ENCODE results near the gene DOCK10. TPM values are rescaled to one million over a fixed set of nuclear protein-coding genes. Genes with fewer than 3 reads are reported as not detected.

The DOCK10 gene
- total and polyA plus RNA-seq, 2 experiments from 2014 or later, result 1.1 to 3.2 TPM

- no peaks in the 10 kb centered on the region for H3K36me3 ChIP-seq (replicated peaks; ENCODE audit: insufficient read depth, low read depth)
- H3K9me3 ChIP-seq (ENCODE audit: low read depth), result no peaks in the 10 kb centered on the region
- DNase-seq (ENCODE audit: low spot score), result no peak
- no peaks in the 10 kb centered on the region for H4K20me1 ChIP-seq (ENCODE audit: insufficient read depth, poor library complexity, severe bottlenecking)
- no peaks in the 10 kb centered on the region for H3K9me2 ChIP-seq (replicated peaks; ENCODE audit: insufficient read depth)
- H3K4me1 ChIP-seq (ENCODE audit: insufficient read depth), result no peaks in the 10 kb centered on the region
- WGBS (ENCODE audit: low lambda C conversion rate, missing lambda C conversion rate), result 81% methylated on average over 6 of the region's 6 CpGs
- H3K27ac ChIP-seq, result no peak overlapping the region
- no peak overlapping the region for H3K4me2 ChIP-seq
- no peaks in the 10 kb centered on the region for H3K79me2 ChIP-seq
- no peak overlapping the region for H2AFZ ChIP-seq
- peaks cover 62% of the 10 kb centered on the region for H3K27me3 ChIP-seq
- no peak overlapping the region for H3K4me3 ChIP-seq
- TF ChIP-seq CTCF (IDR thresholded peaks at IDR 0.05; ENCODE audit: poor library complexity) (no peak), EZH2 (IDR thresholded peaks at IDR 0.05; ENCODE audit: borderline replicate concordance) (no peak), EZH2phosphoT487 (IDR thresholded peaks at IDR 0.05; ENCODE audit: low read depth, severe bottlenecking, unreplicated experiment) (no peak)
Observed at GRCh38 chr2:225033440-225034318, 8.6 kb downstream of the DOCK10 start.

- DNase-seq (ENCODE audit: low spot score), result no peak
- H3K9me2 ChIP-seq (replicated peaks; ENCODE audit: insufficient read depth), result no peaks in the 10 kb centered on the region
Observed at GRCh38 chr2:225032246-225032645, 10.0 kb downstream of the DOCK10 start.

GRCh38 chr2:225031599-225031998, 10.7 kb downstream of the DOCK10 start:
- no peak for DNase-seq (ENCODE audit: low spot score)
- H3K9me2 ChIP-seq (replicated peaks; ENCODE audit: insufficient read depth), result no peaks in the 10 kb centered on the region
- H3K36me3 ChIP-seq (replicated peaks; ENCODE audit: insufficient read depth, low read depth), result no peaks in the 10 kb centered on the region
- no peak overlapping the region for H3K4me3 ChIP-seq
- no peaks in the 10 kb centered on the region for H4K20me1 ChIP-seq (ENCODE audit: insufficient read depth, poor library complexity, severe bottlenecking)
- H3K9me3 ChIP-seq (ENCODE audit: low read depth), result no peaks in the 10 kb centered on the region
- no peak overlapping the region for H2AFZ ChIP-seq
- TF ChIP-seq EZH2 (IDR thresholded peaks at IDR 0.05; ENCODE audit: borderline replicate concordance) (no peak), EZH2phosphoT487 (IDR thresholded peaks at IDR 0.05; ENCODE audit: low read depth, severe bottlenecking, unreplicated experiment) (no peak), CTCF (IDR thresholded peaks at IDR 0.05; ENCODE audit: poor library complexity) (no peak)
- H3K27me3 ChIP-seq, result peaks cover 45% of the 10 kb centered on the region
- 78% methylated on average over 4 of the region's 4 CpGs for WGBS (ENCODE audit: low lambda C conversion rate, missing lambda C conversion rate)
- no peak overlapping the region for H3K27ac ChIP-seq
- no peaks in the 10 kb centered on the region for H3K4me1 ChIP-seq (ENCODE audit: insufficient read depth)
- H3K79me2 ChIP-seq, result no peaks in the 10 kb centered on the region
- no peak overlapping the region for H3K4me2 ChIP-seq

More at GRCh38 chr2:225032246-225032645, 10.0 kb downstream of the DOCK10 start:
- no peaks in the 10 kb centered on the region for H3K36me3 ChIP-seq (replicated peaks; ENCODE audit: insufficient read depth, low read depth)
- H4K20me1 ChIP-seq (ENCODE audit: insufficient read depth, poor library complexity, severe bottlenecking), result no peaks in the 10 kb centered on the region
- no peak overlapping the region for H2AFZ ChIP-seq
- H3K4me1 ChIP-seq (ENCODE audit: insufficient read depth), result no peaks in the 10 kb centered on the region
- TF ChIP-seq EZH2 (IDR thresholded peaks at IDR 0.05; ENCODE audit: borderline replicate concordance) (no peak), CTCF (IDR thresholded peaks at IDR 0.05; ENCODE audit: poor library complexity) (no peak), EZH2phosphoT487 (IDR thresholded peaks at IDR 0.05; ENCODE audit: low read depth, severe bottlenecking, unreplicated experiment) (peak; percentile 99)
- no peak overlapping the region for H3K27ac ChIP-seq
- H3K9me3 ChIP-seq (ENCODE audit: low read depth), result no peaks in the 10 kb centered on the region
- peaks cover 51% of the 10 kb centered on the region for H3K27me3 ChIP-seq
- no peak overlapping the region for H3K4me3 ChIP-seq
- no peaks in the 10 kb centered on the region for H3K79me2 ChIP-seq
- H3K4me2 ChIP-seq, result no peak overlapping the region
